CD14-positive monocyte (primary cell): ENCODE data around the gene ITSN1. TPM values are rescaled to one million over a fixed set of nuclear protein-coding genes. Genes with fewer than 3 reads are reported as not detected.

ENCODE experiments used
- DNase-seq, 3 donors: peaks; one replicate each; pipeline ENCODE4 v3.0.0-alpha.2; 2011 to 2022
- H2AFZ ChIP-seq: 2 replicates; pipeline ENCODE4 v1.6.0; 2012; ENCODE audit warnings: mild to moderate bottlenecking, low read depth, low read length, inconsistent platforms; ENCODE audit not compliant: insufficient read depth, poor library complexity, severe bottlenecking
- H3K27ac ChIP-seq, 2 donors: 1 replicate in 1 of 2; 2 replicates in 1 of 2; pipeline ENCODE4 v1.5.1; 2012 to 2013; ENCODE audit warnings: low read length in 2 of 2, control low read depth in 1 of 2, inconsistent platforms in 1 of 2, low read depth in 1 of 2, mild to moderate bottlenecking in 1 of 2
- H3K27me3 ChIP-seq, 2 donors: one replicate each; pipeline versions ENCODE4 v1.6.0 to v1.6.1; 2011 to 2013; ENCODE audit warnings: low read length in 2 of 2; ENCODE audit not compliant: control insufficient read depth in 2 of 2, insufficient read depth in 2 of 2
- H3K36me3 ChIP-seq, 2 donors: replicated peaks in 1 of 2; 1 replicate in 1 of 2; 2 replicates in 1 of 2; pipeline versions ENCODE4 v1.5.1 to v1.6.1; 2012 to 2013; ENCODE audit warnings: low read length in 2 of 2, control low read depth in 1 of 2, inconsistent platforms in 1 of 2, mild to moderate bottlenecking in 1 of 2; ENCODE audit not compliant: insufficient read depth in 2 of 2, control insufficient read depth in 1 of 2
- H3K4me1 ChIP-seq, 2 donors: 1 replicate in 1 of 2; 2 replicates in 1 of 2; pipeline versions ENCODE4 v1.5.1 to v1.6.1; 2012 to 2013; ENCODE audit warnings: low read length in 2 of 2, control low read depth in 1 of 2, inconsistent platforms in 1 of 2, mild to moderate bottlenecking in 1 of 2, moderate library complexity in 1 of 2; ENCODE audit not compliant: insufficient read depth in 2 of 2, control insufficient read depth in 1 of 2
- H3K4me2 ChIP-seq: replicated peaks from 2 replicates; pipeline ENCODE3; 2012; ENCODE audit warnings: low read length, moderate library complexity, mild to moderate bottlenecking; ENCODE audit not compliant: poor library complexity, severe bottlenecking; ENCODE audit errors: extremely low read depth
- H3K4me3 ChIP-seq, 3 experiments: fragments of 200-600 bp in 1 of 3; sonication (generic) in 1 of 3; replicated peaks in 1 of 3; 1 replicate in 2 of 3; 2 replicates in 1 of 3; pipeline ENCODE4 v1.5.1; 2011 to 2013; ENCODE audit warnings: low read length in 3 of 3, mild to moderate bottlenecking in 3 of 3, control low read depth in 2 of 3, low read depth in 2 of 3, inconsistent platforms in 1 of 3, moderate library complexity in 1 of 3
- H3K79me2 ChIP-seq: 2 replicates; pipeline ENCODE4 v1.6.0; 2012; ENCODE audit warnings: mild to moderate bottlenecking, control low read depth, inconsistent platforms, low read length, moderate library complexity; ENCODE audit not compliant: insufficient read depth
- H3K9ac ChIP-seq: 2 replicates; pipeline ENCODE4 v1.6.0; 2017; ENCODE audit warnings: low read length, mild to moderate bottlenecking; ENCODE audit not compliant: insufficient read depth, poor library complexity, severe bottlenecking
- H3K9me3 ChIP-seq, 2 donors: replicated peaks in 1 of 2; 1 replicate in 1 of 2; 2 replicates in 1 of 2; pipeline versions ENCODE4 v1.5.1 to v1.6.1; 2012 to 2013; ENCODE audit warnings: low read length in 2 of 2, control low read depth in 1 of 2; ENCODE audit not compliant: control insufficient read depth in 1 of 2, insufficient read depth in 1 of 2
- H4K20me1 ChIP-seq: 2 replicates; pipeline ENCODE4 v1.6.0; 2012; ENCODE audit warnings: mild to moderate bottlenecking, low read length, control low read depth, moderate library complexity; ENCODE audit not compliant: insufficient read depth
- H3K27ac Mint-ChIP-seq, 7 donors: one replicate each; pipeline ENCODE4 v1.8.0; 2020; ENCODE audit warnings: mild to moderate bottlenecking in 7 of 7, mixed read lengths in 7 of 7, moderate library complexity in 6 of 7, inconsistent platforms in 2 of 7
- H3K27me3 Mint-ChIP-seq, 3 donors: one replicate each; pipeline ENCODE4 v1.8.0; 2021 to 2022; ENCODE audit warnings: low read depth in 3 of 3, mild to moderate bottlenecking in 3 of 3, mixed read lengths in 3 of 3, moderate library complexity in 3 of 3, inconsistent platforms in 1 of 3
- H3K36me3 Mint-ChIP-seq, 2 donors: one replicate each; pipeline ENCODE4 v1.8.0; 2020; ENCODE audit warnings: mixed read lengths in 2 of 2, inconsistent platforms in 1 of 2, mild to moderate bottlenecking in 1 of 2
- H3K4me1 Mint-ChIP-seq: one replicate; pipeline ENCODE4 v1.8.0; 2020; ENCODE audit warnings: mild to moderate bottlenecking, mixed read lengths
- H3K4me3 Mint-ChIP-seq, 2 donors: one replicate each; pipeline ENCODE4 v1.8.0; 2020; ENCODE audit warnings: mild to moderate bottlenecking in 2 of 2, mixed read lengths in 2 of 2, moderate library complexity in 1 of 2
- H3K9me3 Mint-ChIP-seq, 7 donors: one replicate each; pipeline ENCODE4 v1.8.0; 2020 to 2022; ENCODE audit warnings: mixed read lengths in 7 of 7, mild to moderate bottlenecking in 6 of 7, moderate library complexity in 6 of 7, inconsistent platforms in 2 of 7
- CTCF ChIP-seq: fragments of 200-600 bp; IDR thresholded peaks from one replicate; pipeline ENCODE4 v1.8.0; 2022; ENCODE audit warnings: antibody characterized with exemption, mild to moderate bottlenecking
- WGBS: methylation state at CpG from one replicate; pipeline ENCODE4 v1.1.5; 2013; ENCODE audit warnings: missing lambda C conversion rate; ENCODE audit not compliant: insufficient coverage; 5-methylcytosine and 5-hydroxymethylcytosine counted together
- intact Hi-C, 2 donors: fragments of 100-400 bp; cut with micrococcal nuclease; formaldehyde crosslinking; loops; one replicate each; pipeline versions ENCODE4 v1.15.0 to v1.15.1; 2023
- polyA plus RNA-seq, 3 donors: library from polyadenylated mRNA; depleted of rRNA in 1 of 3; unstranded in 2 of 3; stranded (reverse) in 1 of 3; fragments of 300-500 nt in 2 of 3; fragments of >200 nt in 1 of 3; fragmentation: Illumina TruSeq in 2 of 3; gene quantifications; 1 replicate in 2 of 3; 2 replicates in 1 of 3; pipeline ENCODE4 v1.2.3, GENCODE V29; 2012 to 2021

The ITSN1 gene
- polyA plus RNA-seq, 3 donors, result 4.7 to 10.3 (median 5.1) TPM

DNA sequence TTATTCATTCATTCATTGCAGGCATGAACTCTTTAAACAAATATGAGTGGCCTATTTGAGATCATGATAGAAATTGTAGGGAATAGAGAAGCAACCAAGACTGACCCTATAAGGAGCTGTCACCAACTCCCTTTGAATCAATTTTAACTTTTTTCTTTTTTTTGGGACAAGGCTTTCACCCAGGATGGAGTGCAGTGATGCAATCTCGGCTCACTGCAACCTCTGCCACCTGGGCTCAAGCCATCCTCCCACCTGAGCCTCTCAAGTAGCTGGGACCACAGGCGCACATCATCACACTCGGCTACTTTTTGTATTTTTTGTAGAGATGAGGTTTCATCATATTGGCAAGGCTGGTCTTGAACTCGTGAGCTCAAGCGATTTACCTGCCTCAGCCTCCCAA is 290.4 kb downstream of the ITSN1 start:
- peaks cover 0 to 2% (median 0%) of the 10 kb centered on the region in 3 donors for H3K27me3 Mint-ChIP-seq
- peaks cover 42% of the 10 kb centered on the region for H3K4me1 Mint-ChIP-seq
- H3K27ac Mint-ChIP-seq, result peak overlapping the region in 6 of 7 donors; percentile 35 to 97 (median 93)
- no peaks in the 10 kb centered on the region for H3K36me3 Mint-ChIP-seq
- peaks cover 29 to 34% of the 10 kb centered on the region in 2 donors for H3K4me1 ChIP-seq
- peak overlapping the region in 1 of 2 donors; percentile 92 for H3K27ac ChIP-seq
- H2AFZ ChIP-seq, result peak overlapping the region; percentile 86
- H3K27me3 ChIP-seq, result no peaks in the 10 kb centered on the region
- H4K20me1 ChIP-seq, result no peaks in the 10 kb centered on the region
- no CpG with 5 or more reads among the region's 5 CpGs for WGBS
- H3K9ac ChIP-seq, result no peak overlapping the region
- no peaks in the 10 kb centered on the region for H3K36me3 ChIP-seq
- intact Hi-C loops, result no loop called here
- no peak for TF ChIP-seq CTCF
- no peaks in the 10 kb centered on the region for H3K9me3 Mint-ChIP-seq
- H3K4me3 ChIP-seq, result peak overlapping the region in 1 of 3 experiments; percentile 80
- no peaks in the 10 kb centered on the region for H3K79me2 ChIP-seq
- no peak for DNase-seq
- H3K9me3 ChIP-seq, result no peaks in the 10 kb centered on the region
- peak overlapping the region; percentile 90 to 97 for H3K4me3 Mint-ChIP-seq
- H3K4me2 ChIP-seq, result peak overlapping the region; percentile 75

- H3K4me1 Mint-ChIP-seq, result peaks cover 60% of the 10 kb centered on the region
- no peak for TF ChIP-seq CTCF
- peaks cover 0 to 2% of the 10 kb centered on the region in 2 donors for H3K36me3 Mint-ChIP-seq
- Histone ChIP-seq H3K4me3 (no peak overlapping the region), H3K4me1 (peaks cover 34 to 46% of the 10 kb centered on the region in 2 donors), H3K27ac (peak overlapping the region in 1 of 2 donors; percentile 45), H3K79me2 (no peaks in the 10 kb centered on the region), H3K4me2 (no peak overlapping the region), H3K36me3 (no peaks in the 10 kb centered on the region), H4K20me1 (no peaks in the 10 kb centered on the region), H3K27me3 (no peaks in the 10 kb centered on the region), H2AFZ (no peak overlapping the region), H3K9me3 (no peaks in the 10 kb centered on the region), H3K9ac (no peak overlapping the region)
- DNase-seq, result peak in 2 of 3 donors; percentile 18 to 37
- peaks cover 0 to 2% (median 0%) of the 10 kb centered on the region in 3 donors for H3K27me3 Mint-ChIP-seq
- H3K4me3 Mint-ChIP-seq, result no peak overlapping the region
- intact Hi-C loops, result loop anchor here (5.0 kb wide), 3 partner anchors 41 to 141 kb away; no protein-coding TSS in a partner anchor
- H3K27ac Mint-ChIP-seq, result peak overlapping the region in 3 of 7 donors; percentile 20 to 86 (median 76)
- no peaks in the 10 kb centered on the region for H3K9me3 Mint-ChIP-seq
- 44% methylated on average over 2 of the region's 4 CpGs for WGBS
Observed at GRCh38 chr21:33936301-33937038, 294.2 kb downstream of the ITSN1 start.
